Neutrophil (primary cell): ENCODE measurements around the gene SMIM29.

Experiments
- H3K27ac ChIP-seq: fragments of 200-600 bp; sonication (generic); 2 replicates; pipeline ENCODE4 v1.5.1; 2016; ENCODE audit warnings: mild to moderate bottlenecking, moderate library complexity
- H3K27me3 ChIP-seq: fragments of 200-600 bp; sonication (generic); 2 replicates; pipeline ENCODE4 v1.6.0; 2016; ENCODE audit warnings: mild to moderate bottlenecking
- H3K36me3 ChIP-seq: fragments of 200-600 bp; sonication (generic); 2 replicates; pipeline ENCODE4 v1.5.1; 2017
- H3K4me1 ChIP-seq, 2 experiments: fragments of 200-600 bp in 1 of 2; sonication (generic) in 1 of 2; 1 replicate in 1 of 2; 2 replicates in 1 of 2; pipeline versions ENCODE4 v1.5.1 to v1.6.1; 2013 to 2016; ENCODE audit warnings: low read depth in 1 of 2, low read length in 1 of 2, mild to moderate bottlenecking in 1 of 2, moderate library complexity in 1 of 2; ENCODE audit not compliant: control insufficient read depth in 1 of 2, insufficient read depth in 1 of 2
- H3K4me3 ChIP-seq, 2 experiments: fragments of 200-600 bp in 1 of 2; sonication (generic) in 1 of 2; 1 replicate in 1 of 2; 2 replicates in 1 of 2; pipeline ENCODE4 v1.5.1; 2013 to 2016; ENCODE audit warnings: low read depth in 1 of 2, low read length in 1 of 2, mild to moderate bottlenecking in 1 of 2, moderate library complexity in 1 of 2
- H3K9me3 ChIP-seq: fragments of 200-600 bp; sonication (generic); 2 replicates; pipeline ENCODE4 v1.5.1; 2016
- TF ChIP-seq, protein P1 (sequence below): fragments of 200-600 bp; sonication (generic); IDR thresholded peaks from 2 replicates; pipeline ENCODE4 v1.5.1; 2016; ENCODE audit warnings: antibody characterized with exemption

Gene SMIM29

GRCh38 chr6:34285448-34286164 is 36.8 kb upstream of the SMIM29 start:
- H3K27me3 ChIP-seq = no peaks in the 10 kb centered on the region
- H3K4me3 ChIP-seq = peak overlapping the region; percentile 43 to 49
- TF ChIP-seq, protein P1, sequence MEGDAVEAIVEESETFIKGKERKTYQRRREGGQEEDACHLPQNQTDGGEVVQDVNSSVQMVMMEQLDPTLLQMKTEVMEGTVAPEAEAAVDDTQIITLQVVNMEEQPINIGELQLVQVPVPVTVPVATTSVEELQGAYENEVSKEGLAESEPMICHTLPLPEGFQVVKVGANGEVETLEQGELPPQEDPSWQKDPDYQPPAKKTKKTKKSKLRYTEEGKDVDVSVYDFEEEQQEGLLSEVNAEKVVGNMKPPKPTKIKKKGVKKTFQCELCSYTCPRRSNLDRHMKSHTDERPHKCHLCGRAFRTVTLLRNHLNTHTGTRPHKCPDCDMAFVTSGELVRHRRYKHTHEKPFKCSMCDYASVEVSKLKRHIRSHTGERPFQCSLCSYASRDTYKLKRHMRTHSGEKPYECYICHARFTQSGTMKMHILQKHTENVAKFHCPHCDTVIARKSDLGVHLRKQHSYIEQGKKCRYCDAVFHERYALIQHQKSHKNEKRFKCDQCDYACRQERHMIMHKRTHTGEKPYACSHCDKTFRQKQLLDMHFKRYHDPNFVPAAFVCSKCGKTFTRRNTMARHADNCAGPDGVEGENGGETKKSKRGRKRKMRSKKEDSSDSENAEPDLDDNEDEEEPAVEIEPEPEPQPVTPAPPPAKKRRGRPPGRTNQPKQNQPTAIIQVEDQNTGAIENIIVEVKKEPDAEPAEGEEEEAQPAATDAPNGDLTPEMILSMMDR = no peak
- H3K27ac ChIP-seq = peak overlapping the region; percentile 95
- H3K4me1 ChIP-seq = peaks cover 85 to 88% of the 10 kb centered on the region in 2 experiments
- H3K36me3 ChIP-seq = no peaks in the 10 kb centered on the region
- H3K9me3 ChIP-seq = no peaks in the 10 kb centered on the region

DNA sequence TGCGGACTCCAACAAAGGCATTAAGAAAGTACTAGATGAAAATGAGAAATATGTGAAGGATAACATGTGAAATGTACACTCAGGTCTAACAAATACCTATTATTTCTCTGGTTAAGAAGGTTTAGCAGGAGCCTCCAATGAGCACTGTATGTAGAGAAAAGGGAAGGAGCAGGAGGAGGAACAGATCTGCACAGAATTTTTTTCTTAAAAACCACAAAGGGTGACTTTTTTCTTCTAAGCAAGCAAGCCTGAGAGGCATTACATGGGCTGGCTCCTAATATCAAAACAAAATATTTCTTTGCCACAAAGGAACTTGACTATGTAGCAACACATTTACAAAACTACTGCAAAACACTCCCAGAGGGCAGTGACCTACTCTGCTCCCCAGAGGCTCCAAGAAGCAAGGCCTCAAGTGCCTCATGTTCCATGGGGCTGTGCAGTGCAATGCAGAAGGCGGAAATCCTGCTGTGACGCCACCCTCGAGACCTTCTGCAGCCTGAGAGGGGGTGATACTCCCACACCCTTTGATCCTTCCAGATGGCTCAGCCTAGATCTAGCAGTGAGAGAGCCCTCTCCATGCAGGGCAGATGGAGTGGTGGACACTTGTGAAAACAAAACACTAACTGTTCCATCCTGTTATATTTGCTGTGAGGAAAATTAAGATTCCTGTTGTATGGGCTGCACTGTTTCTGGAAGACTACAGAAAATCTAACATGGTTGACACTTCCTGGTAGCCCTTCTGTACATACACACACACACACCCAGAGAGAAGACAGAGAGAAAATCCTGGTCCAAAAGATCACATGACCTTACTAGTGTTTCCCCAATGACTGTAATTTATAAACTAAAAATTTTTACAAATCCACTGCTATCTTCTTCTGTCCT is 36.0 kb upstream of the SMIM29 start:
- Histone ChIP-seq H3K9me3 (no peaks in the 10 kb centered on the region), H3K36me3 (no peaks in the 10 kb centered on the region), H3K27ac (peak overlapping the region; percentile 95), H3K4me1 (peaks cover 93 to 96% of the 10 kb centered on the region in 2 experiments), H3K4me3 (peak overlapping the region; percentile 43 to 49), H3K27me3 (no peaks in the 10 kb centered on the region)
- TF ChIP-seq, protein P1 = peak; percentile 46

DNA sequence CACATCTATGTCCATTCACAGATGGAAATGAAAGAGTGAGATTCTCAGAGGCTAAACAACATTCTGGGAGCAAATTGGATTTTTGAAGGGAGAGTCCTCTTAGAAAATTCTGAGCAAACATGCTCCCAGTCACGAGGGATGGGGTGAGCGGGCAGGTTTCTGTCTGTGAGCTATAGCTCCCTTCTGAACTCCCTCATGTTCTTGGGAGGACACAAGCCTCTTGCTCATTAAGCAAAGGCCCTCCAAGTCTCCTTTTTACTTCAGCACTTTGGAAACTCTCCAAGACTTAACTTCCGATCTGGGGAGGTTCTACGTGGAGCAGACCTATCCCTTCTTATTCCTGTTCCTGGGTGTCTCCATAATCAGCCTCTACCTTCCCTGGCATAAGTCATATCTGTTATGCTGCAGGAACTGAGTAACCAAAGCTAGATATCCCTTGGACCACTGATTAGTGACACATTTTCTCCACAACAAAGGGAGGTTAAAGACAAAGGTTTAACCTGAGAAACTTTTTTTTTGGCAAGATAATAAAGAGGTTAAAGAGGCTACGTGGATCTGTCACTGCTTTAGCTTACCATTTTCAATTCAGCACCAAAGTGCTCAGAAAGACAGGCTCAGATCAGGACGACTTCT is 33.0 kb upstream of the SMIM29 start:
- no peak overlapping the region for H3K4me3 ChIP-seq

DNA sequence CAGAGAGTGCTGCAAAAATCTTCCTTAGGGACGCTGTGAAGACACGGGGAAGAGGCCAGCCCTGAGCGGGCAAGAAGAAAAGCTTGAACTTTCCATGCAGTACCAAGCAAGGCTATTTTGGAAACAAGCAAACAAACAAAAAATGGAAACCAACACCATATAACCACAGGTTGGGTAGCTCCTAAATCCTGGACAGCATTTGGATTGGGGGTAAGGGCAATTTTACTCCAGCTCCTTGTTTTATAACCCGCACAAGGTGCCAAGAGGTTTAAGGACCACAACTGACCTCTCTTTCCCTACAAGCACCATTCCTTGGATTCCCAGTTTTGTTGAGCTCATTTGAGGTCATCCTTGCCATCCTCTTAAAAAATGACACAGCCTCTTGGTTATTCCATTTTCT is 31.4 kb upstream of the SMIM29 start:
- Histone ChIP-seq H3K27ac (peak overlapping the region; percentile 95), H3K4me3 (no peak overlapping the region), H3K36me3 (no peaks in the 10 kb centered on the region), H3K27me3 (no peaks in the 10 kb centered on the region), H3K9me3 (no peaks in the 10 kb centered on the region), H3K4me1 (peaks cover 79 to 99% of the 10 kb centered on the region in 2 experiments)
- TF ChIP-seq, protein P1 = no peak

More for the DNA sequence above, 33.0 kb upstream of the SMIM29 start:
- Histone ChIP-seq H3K27ac (peak overlapping the region; percentile 95), H3K36me3 (no peaks in the 10 kb centered on the region), H3K4me1 (peaks cover 83 to 100% of the 10 kb centered on the region in 2 experiments), H3K9me3 (no peaks in the 10 kb centered on the region), H3K27me3 (no peaks in the 10 kb centered on the region)
- TF ChIP-seq, protein P1 = no peak

GRCh38 chr6:34278833-34279232 is 30.0 kb upstream of the SMIM29 start:
- Histone ChIP-seq H3K27ac (peak overlapping the region; percentile 95), H3K27me3 (no peaks in the 10 kb centered on the region), H3K36me3 (no peaks in the 10 kb centered on the region), H3K9me3 (no peaks in the 10 kb centered on the region), H3K4me3 (no peak overlapping the region), H3K4me1 (peaks cover 79 to 99% of the 10 kb centered on the region in 2 experiments)
- TF ChIP-seq, protein P1 = no peak
